H1 (cell line): ENCODE results near the gene C2CD4B. TPM values are rescaled to one million over a fixed set of nuclear protein-coding genes. Genes with fewer than 3 reads are reported as not detected.

Experiments
- GTF2F1 ChIP-seq: IDR thresholded peaks from 2 replicates; pipeline ENCODE4 v1.6.1; 2012; ENCODE audit warnings: low read depth, low read length, improper control_type of control experiment, borderline replicate concordance
- NANOG ChIP-seq: IDR thresholded peaks from 2 replicates; pipeline ENCODE4 v1.6.1; 2011; ENCODE audit warnings: low read length, low read depth, mild to moderate bottlenecking, inconsistent platforms; ENCODE audit not compliant: insufficient read depth, poor library complexity, severe bottlenecking
- RBBP5 ChIP-seq: IDR thresholded peaks from 2 replicates; pipeline ENCODE4 v1.7.1; 2012; ENCODE audit warnings: low read depth, mild to moderate bottlenecking, inconsistent platforms, low read length, moderate library complexity, borderline replicate concordance
- TAF1 ChIP-seq: IDR thresholded peaks from 2 replicates; pipeline ENCODE4 v1.6.1; 2011; ENCODE audit warnings: mild to moderate bottlenecking, low read depth, low read length
- TEAD4 ChIP-seq: IDR thresholded peaks from 2 replicates; pipeline ENCODE4 v1.6.1; 2012; ENCODE audit warnings: low read depth, low read length, inconsistent platforms, mixed read lengths
- polyA plus RNA-seq, 7 experiments: library from polyadenylated mRNA; depleted of rRNA in 3 of 7; stranded (reverse) in 5 of 7; unstranded in 2 of 7; fragments of >200 nt in 5 of 7; fragments of 200-250 nt in 2 of 7; gene quantifications; 1 replicate in 5 of 7; 2 replicates in 1 of 7; 4 replicates in 1 of 7; pipeline versions ENCODE4 v1.2.1 to v1.2.3, GENCODE V29; 2011 to 2013; ENCODE audit warnings: missing spikeins in 2 of 7, mixed read lengths in 2 of 7
- total RNA-seq: library from RNA; stranded (reverse); fragmentation: NEBNext Ultra II Directional; extraction: Animal tissue kit (Norgen Biotek cat#: 25700); gene quantifications from 2 replicates; pipeline ENCODE4 v1.2.1, GENCODE V29; 2021
- TF ChIP-seq, protein P1 (sequence below): fragments of 300-600 bp; sonication (generic); IDR thresholded peaks from 2 replicates; pipeline ENCODE4 v1.7.1; 2012; ENCODE audit warnings: low read length, moderate library complexity, mild to moderate bottlenecking, inconsistent platforms; ENCODE audit not compliant: insufficient replicate concordance

C2CD4B gene
- total and polyA plus RNA-seq, 2 of the 8 experiments (the other 6 are each of a cell fraction or from before 2014, with no cell fraction given) = 0.12 to 0.73 TPM

- TF ChIP-seq, protein P1, sequence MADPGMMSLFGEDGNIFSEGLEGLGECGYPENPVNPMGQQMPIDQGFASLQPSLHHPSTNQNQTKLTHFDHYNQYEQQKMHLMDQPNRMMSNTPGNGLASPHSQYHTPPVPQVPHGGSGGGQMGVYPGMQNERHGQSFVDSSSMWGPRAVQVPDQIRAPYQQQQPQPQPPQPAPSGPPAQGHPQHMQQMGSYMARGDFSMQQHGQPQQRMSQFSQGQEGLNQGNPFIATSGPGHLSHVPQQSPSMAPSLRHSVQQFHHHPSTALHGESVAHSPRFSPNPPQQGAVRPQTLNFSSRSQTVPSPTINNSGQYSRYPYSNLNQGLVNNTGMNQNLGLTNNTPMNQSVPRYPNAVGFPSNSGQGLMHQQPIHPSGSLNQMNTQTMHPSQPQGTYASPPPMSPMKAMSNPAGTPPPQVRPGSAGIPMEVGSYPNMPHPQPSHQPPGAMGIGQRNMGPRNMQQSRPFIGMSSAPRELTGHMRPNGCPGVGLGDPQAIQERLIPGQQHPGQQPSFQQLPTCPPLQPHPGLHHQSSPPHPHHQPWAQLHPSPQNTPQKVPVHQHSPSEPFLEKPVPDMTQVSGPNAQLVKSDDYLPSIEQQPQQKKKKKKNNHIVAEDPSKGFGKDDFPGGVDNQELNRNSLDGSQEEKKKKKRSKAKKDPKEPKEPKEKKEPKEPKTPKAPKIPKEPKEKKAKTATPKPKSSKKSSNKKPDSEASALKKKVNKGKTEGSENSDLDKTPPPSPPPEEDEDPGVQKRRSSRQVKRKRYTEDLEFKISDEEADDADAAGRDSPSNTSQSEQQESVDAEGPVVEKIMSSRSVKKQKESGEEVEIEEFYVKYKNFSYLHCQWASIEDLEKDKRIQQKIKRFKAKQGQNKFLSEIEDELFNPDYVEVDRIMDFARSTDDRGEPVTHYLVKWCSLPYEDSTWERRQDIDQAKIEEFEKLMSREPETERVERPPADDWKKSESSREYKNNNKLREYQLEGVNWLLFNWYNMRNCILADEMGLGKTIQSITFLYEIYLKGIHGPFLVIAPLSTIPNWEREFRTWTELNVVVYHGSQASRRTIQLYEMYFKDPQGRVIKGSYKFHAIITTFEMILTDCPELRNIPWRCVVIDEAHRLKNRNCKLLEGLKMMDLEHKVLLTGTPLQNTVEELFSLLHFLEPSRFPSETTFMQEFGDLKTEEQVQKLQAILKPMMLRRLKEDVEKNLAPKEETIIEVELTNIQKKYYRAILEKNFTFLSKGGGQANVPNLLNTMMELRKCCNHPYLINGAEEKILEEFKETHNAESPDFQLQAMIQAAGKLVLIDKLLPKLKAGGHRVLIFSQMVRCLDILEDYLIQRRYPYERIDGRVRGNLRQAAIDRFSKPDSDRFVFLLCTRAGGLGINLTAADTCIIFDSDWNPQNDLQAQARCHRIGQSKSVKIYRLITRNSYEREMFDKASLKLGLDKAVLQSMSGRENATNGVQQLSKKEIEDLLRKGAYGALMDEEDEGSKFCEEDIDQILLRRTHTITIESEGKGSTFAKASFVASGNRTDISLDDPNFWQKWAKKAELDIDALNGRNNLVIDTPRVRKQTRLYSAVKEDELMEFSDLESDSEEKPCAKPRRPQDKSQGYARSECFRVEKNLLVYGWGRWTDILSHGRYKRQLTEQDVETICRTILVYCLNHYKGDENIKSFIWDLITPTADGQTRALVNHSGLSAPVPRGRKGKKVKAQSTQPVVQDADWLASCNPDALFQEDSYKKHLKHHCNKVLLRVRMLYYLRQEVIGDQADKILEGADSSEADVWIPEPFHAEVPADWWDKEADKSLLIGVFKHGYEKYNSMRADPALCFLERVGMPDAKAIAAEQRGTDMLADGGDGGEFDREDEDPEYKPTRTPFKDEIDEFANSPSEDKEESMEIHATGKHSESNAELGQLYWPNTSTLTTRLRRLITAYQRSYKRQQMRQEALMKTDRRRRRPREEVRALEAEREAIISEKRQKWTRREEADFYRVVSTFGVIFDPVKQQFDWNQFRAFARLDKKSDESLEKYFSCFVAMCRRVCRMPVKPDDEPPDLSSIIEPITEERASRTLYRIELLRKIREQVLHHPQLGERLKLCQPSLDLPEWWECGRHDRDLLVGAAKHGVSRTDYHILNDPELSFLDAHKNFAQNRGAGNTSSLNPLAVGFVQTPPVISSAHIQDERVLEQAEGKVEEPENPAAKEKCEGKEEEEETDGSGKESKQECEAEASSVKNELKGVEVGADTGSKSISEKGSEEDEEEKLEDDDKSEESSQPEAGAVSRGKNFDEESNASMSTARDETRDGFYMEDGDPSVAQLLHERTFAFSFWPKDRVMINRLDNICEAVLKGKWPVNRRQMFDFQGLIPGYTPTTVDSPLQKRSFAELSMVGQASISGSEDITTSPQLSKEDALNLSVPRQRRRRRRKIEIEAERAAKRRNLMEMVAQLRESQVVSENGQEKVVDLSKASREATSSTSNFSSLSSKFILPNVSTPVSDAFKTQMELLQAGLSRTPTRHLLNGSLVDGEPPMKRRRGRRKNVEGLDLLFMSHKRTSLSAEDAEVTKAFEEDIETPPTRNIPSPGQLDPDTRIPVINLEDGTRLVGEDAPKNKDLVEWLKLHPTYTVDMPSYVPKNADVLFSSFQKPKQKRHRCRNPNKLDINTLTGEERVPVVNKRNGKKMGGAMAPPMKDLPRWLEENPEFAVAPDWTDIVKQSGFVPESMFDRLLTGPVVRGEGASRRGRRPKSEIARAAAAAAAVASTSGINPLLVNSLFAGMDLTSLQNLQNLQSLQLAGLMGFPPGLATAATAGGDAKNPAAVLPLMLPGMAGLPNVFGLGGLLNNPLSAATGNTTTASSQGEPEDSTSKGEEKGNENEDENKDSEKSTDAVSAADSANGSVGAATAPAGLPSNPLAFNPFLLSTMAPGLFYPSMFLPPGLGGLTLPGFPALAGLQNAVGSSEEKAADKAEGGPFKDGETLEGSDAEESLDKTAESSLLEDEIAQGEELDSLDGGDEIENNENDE = no peak
- TF ChIP-seq NANOG (no peak), TAF1 (no peak), RBBP5 (no peak), GTF2F1 (no peak), TEAD4 (no peak)
Observed at GRCh38 chr15:62190675-62191074, 25.6 kb upstream of the C2CD4B start (continued).
